HG03064 (cell line): ENCODE results near the gene UCP3.

Experiments used
- ATAC-seq: cut with Tn5 transposase; IDR thresholded peaks from one replicate; pipeline ENCODE4 v1.9.1; 2021; ENCODE audit warnings: low read depth; ENCODE audit not compliant: unreplicated experiment

UCP3 gene

DNA sequence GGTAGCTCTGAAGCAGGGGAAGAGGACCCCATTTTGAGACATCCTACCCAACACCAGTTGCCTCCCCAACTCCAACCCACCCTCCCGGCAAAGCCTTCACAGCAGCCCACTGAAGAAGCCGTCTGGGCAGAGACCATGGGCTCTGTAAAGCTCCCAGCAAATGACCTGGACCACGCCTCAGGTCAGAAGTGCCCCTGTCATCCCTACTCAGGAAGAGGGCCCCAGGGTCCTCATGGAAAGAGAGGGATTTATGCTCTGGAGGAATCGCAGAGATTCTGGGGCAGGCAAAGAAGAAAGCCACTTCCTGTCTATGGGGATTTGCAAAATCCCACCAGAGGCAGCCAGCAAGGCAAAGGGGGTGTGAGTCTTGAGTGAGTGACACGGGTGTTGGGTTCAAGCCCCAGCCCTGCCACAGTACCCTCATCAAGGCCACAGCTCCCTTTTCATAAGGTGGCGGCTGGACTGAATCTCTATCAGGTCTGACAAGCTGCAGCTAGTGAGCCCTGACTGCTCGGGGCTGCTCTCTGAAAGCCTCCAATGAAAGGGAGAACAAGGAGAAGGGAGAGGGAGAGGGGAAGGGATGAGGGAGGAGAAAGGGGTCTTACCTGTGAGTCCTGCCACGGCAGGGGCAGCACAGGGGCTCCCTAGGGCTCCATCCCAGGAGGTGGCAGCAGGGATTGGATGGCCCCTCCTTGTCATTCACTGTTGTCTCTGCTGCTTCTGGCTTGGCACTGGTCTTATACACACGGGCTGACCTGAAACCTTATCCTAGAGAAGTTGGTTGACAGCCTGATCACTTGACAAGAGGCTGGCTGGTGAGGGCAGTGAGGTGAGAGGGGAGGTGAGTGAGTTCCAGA, at the start of gene UCP3:
Gene UCP3 (minus strand): TSS at position 713 of the 857 bp plus-strand sequence. CDS start 2,043 bp downstream, outside the sequence.
- ATAC-seq, result no peak

- ATAC-seq, result no peak
Observed at GRCh38 chr11:74057249-74058151, 48.6 kb upstream of the UCP3 start.

DNA sequence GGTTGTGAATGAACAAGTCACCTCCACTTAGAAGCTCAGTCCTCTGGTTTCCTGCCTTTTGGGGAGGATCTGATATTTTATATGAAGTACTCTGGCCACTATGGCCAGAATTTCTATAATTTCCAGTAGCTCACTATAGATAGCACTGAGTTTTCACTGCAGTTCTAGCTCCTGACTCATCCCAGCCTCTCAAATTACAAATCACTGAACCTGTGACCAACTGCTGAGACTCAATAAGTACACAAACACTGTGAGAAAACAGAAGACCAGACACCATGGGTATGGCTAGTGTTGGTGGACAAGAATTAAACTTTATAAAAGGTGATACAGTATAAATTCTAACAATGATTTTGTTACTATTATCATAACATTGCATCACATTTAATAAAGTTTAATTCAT, 47.1 kb upstream of the UCP3 start:
- ATAC-seq, result no peak

DNA sequence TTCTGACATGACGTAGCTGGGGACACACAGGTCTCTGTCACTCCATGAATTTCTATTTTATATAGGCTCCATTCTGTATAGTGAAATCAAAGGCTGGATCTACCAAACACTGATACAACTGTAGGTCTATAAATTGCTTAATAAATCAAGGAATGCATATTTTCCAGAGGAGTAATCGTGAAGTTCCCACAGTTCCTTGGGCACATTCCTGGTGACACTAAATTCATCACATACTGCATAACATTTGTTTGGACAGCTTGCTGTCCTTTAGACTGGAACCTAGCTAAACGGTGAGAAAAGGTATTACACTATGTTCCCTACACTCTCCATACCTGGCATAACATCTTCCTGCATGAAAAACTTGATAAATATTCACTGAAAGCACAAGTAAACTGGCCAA, 41.6 kb upstream of the UCP3 start:
- ATAC-seq, result no peak

DNA sequence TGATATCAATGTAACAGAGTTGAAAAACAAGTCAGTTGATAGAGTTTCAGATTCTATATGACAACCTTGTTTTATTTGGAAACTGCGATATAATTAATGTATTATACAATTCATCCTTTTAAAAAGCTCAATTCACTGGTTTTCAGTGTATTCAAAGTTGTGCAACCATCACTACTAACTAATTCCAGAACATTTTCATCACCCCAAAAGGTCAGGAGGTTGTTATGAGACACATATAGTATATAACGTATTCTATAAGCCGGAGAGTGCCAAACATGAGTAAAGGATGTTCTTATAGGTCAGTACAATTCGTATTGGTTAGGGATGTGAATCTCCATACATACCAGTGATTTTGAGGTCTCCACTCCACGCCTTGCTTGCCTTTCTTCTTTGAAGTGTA, 40.1 kb upstream of the UCP3 start:
- no peak for ATAC-seq

DNA sequence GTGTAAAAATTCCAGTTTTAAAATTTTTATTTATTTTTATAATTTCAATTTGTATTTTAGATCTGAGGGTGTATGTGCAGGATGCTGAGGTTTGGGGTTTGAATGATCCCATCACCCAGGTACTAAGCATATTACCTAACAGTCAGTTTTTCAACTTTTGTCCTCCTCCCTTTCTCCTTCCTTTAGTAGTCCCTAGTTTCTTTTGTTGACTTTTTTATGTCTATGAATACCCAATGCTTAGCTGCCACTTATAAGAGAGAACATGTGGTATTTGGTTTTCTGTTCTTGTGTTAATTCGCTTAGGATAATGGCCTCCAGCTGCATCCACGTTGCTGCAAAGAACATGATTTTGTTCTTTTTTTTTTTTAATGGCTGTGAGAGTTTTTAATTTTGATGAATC, 35.7 kb upstream of the UCP3 start:
- ATAC-seq, result no peak

DNA sequence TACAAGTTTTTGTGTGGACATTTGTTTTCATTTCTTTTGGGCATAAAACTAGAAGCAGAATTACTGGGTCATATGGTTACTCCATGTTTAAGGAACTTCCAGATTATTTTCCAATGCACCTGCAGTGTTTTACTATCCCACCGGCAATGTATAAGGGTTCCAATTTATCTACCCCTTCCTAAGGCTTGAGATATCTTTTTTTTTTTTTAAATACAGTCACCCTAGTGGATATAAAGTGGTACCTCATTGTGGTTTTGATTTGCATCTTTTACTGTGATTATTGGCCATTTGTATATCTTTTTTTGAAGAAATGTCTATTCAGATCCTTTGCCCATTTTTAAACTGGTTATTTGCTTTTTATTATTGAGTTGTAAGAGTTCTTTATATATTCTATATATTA, 34.6 kb upstream of the UCP3 start:
- no peak for ATAC-seq

GRCh38 chr11:74037309-74037708, 28.4 kb upstream of the UCP3 start:
- no peak for ATAC-seq

DNA sequence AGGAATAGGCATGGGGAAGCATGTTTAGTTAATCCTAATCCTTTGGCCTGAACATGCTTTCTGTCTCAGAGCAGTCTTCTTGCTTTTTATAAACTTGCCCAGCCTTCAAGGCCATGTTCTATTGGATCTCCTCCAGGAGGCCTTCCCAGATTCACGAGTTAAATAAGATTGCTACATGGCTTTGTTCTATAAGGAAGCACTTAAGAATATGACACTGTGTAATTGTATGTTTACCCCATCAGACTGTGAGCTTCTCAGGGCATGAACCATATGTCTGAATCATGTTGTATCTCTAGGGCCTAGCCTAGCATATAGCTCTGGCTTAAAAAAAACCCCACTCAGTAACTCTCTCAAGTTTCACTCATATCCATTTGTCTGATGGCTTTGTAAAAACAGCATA, 26.4 kb upstream of the UCP3 start:
- no peak for ATAC-seq

DNA sequence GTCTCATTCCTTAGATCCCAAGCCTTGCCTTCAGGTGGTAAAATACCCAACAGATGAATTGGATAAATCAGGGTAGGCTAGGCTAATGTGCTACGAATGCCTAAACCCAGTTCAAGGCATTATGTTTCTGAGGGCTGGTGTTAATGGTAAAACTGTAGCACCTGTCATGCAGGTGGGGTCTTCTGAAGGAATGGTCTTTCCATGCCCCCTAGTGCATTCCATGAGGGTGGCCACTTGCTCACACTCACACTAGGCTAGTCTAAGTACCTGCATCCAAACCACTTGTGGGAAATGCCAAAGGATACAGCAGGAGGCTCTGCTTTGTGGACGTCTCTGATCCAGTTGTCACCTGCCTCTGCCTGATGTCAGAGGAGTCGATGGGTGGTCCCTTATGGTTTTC, 24.2 kb upstream of the UCP3 start:
- no peak for ATAC-seq

GRCh38 chr11:74030723-74031676, 22.1 kb upstream of the UCP3 start:
- no peak for ATAC-seq

DNA sequence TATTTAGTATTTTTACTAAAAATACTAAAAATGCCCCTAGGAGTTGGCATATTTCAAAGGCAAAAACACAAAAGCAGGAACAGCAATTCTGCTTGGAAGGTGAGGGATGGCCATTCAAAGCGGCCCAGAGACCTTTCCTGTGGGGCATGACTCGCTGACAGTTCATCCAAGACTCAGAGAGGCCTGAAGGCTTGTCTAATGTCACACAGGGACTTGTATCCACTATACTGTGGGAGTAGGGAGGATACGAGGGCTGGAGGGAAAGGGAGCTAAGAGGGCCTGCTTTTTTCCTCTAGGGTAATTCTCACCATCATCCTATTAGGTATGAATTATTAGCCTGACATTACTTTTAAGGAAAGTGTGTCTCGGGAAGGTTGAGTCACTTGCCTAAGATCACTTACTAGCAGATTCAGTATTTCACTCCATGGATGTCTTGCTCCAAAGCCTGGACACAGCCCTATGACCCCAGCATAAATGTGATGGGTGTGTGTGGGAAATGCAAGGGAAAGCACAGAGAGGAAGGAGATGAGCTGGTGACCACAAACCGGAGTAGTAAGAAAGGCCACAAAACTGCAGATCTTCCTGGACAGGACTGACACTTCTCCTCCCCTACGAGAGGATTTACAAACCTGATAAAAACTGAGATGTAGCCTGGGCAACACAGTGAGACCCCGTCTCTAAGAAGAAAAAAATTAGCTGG, 16.7 kb upstream of the UCP3 start:
- no peak for ATAC-seq

- ATAC-seq, result no peak
Observed at GRCh38 chr11:74024261-74025029, 15.6 kb upstream of the UCP3 start.

GRCh38 chr11:74023276-74023675, 14.4 kb upstream of the UCP3 start:
- no peak for ATAC-seq

- no peak for ATAC-seq
Observed at GRCh38 chr11:74022546-74022945, 13.7 kb upstream of the UCP3 start.

DNA sequence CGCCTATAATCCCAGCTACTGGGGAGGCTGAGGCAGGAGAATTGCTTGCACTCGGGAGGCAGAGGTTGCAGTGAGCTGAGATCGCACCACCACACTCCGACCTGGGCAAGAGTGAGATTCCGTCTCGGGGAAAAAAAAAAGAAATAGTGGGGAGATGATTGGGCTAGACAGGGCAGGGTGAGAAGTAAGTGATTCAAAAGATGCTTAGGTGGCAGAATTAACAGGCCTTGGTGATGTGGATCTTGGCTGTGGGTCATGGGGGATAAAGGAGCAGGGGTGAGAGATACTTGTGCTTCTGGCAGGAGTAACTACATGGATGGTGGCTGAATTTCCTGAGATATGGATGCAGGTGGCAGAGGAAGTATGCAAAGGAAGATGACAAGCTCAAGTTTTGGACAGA, 13.1 kb upstream of the UCP3 start:
- ATAC-seq, result no peak

DNA sequence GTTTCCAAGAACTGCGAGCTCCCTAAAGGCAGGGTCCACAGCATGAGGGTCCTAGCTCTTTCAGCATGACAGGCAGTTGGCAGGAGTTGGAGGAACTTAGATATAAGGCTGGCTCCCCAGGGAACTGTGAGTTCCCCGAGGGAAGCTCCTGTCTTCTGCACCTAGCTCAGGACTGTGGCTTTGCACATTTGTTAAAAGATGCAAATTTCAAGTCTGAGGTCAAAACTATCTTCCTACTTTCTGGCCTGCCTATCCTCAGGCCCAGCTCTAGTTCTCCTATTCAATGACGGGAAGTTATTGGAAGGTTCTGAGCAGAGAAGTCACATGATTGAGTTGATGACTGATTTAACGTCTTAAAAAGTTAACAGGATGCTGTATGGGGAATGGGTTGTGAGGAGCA, 11.7 kb upstream of the UCP3 start:
- no peak for ATAC-seq

- no peak for ATAC-seq
Observed at GRCh38 chr11:74019860-74020259, 11.0 kb upstream of the UCP3 start.

GRCh38 chr11:74019104-74019738, 10.3 kb upstream of the UCP3 start:
- no peak for ATAC-seq
